ENCODE results near the gene CPS1.

The CPS1 gene

DNA sequence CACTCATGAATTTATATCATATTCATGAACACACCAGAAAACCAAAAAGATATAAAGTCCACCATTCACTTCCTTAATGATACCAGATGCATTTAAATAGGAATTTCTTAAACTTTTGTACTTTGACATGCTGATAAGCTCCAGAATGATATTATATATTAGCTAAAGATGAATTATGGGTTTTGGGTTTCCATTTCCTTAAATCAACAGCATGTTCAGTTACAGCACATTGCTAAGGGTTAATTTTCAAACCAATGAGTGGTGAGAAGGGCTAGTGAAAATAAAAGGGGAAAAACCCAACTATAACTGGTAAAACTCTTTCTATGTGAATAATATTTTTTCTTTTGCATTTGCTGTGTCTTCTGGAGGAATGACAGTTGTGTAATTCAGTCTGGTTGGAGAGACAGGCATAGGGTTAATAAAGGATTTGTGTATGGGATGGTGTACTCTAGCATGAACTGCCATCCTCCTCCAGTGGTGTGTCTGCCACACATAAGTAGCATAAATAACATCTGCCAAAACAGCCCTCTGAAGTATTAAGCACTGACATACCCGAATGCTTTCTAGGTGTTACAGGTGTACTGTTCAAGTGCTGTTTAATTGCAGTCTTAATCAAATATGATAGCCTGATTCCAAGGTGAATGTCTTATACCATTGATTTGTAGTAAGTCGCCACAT, 19.3 kb upstream of the CPS1 start:
- no peak overlapping the region for H3K4me3 ChIP-seq (ENCODE audit: low read depth, low read length)
- no peak for DNase-seq (ENCODE audit: low read depth, low spot score)
- TF ChIP-seq, protein P1, sequence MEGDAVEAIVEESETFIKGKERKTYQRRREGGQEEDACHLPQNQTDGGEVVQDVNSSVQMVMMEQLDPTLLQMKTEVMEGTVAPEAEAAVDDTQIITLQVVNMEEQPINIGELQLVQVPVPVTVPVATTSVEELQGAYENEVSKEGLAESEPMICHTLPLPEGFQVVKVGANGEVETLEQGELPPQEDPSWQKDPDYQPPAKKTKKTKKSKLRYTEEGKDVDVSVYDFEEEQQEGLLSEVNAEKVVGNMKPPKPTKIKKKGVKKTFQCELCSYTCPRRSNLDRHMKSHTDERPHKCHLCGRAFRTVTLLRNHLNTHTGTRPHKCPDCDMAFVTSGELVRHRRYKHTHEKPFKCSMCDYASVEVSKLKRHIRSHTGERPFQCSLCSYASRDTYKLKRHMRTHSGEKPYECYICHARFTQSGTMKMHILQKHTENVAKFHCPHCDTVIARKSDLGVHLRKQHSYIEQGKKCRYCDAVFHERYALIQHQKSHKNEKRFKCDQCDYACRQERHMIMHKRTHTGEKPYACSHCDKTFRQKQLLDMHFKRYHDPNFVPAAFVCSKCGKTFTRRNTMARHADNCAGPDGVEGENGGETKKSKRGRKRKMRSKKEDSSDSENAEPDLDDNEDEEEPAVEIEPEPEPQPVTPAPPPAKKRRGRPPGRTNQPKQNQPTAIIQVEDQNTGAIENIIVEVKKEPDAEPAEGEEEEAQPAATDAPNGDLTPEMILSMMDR (IDR thresholded peaks at IDR 0.05; ENCODE audit: low read depth, low read length): no peak
- in situ Hi-C loops (cut with HindIII; ENCODE audit: low sequenced_read_pairs): no loop called here

DNA sequence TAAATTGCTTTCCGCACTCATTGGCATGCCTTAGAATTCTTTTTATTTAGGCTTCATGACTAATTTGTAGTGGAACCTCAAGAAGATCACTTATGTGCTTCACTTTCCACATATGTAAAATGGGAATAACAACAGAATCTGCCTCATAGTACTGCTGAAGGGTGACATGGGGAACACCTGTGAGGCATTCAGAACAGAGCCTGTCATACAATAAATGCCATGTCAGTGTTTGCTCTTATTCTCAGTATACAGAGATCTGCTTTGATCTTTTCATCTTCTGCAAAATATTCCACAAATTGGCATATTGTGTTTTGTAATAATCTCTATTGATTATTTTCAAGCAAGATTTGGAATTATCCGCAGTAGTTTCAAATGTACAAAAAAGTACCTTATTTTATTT, 17.4 kb upstream of the CPS1 start:
- DNase-seq (ENCODE audit: low read depth, low spot score): no peak
- TF ChIP-seq, protein P1 (IDR thresholded peaks at IDR 0.05; ENCODE audit: low read depth, low read length): no peak
- in situ Hi-C loops (cut with HindIII; ENCODE audit: low sequenced_read_pairs): no loop called here
- no peak overlapping the region for H3K4me3 ChIP-seq (ENCODE audit: low read depth, low read length)

DNA sequence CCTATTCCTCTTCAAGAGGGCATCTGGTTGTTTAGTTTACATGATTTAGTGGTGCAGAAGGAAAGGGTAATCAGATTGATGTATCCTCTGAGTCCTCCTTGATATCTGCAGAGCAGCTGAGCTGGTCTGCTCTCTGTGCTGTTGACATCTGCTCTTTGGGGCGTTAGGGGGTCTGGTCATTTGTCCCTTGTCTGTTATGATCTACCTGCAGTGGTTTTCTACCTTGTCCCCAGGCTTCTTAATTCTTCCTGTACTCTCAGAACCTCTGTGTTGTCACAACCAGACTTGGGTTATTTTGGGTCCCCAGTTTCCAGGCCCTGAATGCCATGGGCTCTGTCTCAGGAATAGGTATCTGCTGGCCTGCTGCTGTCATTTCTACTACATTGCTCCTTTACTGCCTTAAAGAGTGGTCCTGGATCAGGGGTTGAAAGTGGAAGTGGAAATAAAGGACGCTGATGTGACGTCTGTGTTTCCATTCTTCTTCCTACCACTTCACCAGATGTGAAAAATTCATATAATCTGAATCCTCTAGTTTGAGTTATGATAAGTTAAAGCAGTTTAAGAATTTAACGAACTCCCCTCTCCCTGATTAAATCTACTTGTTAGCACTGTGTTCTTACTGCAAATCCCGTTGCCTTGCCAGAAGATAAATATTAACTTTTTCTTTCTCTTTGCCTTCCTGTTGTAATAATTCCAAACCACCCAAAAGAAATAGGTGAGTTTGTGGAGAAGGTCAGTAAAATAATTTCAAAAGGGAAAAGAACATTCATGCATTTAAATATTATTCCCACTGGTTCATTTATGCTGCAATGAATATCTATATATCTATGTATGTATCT, 16.6 kb upstream of the CPS1 start:
- no peak overlapping the region for H3K4me3 ChIP-seq (ENCODE audit: low read depth, low read length)
- in situ Hi-C loops (cut with HindIII; ENCODE audit: low sequenced_read_pairs): no loop called here
- DNase-seq (ENCODE audit: low read depth, low spot score): no peak
- TF ChIP-seq, protein P1 (IDR thresholded peaks at IDR 0.05; ENCODE audit: low read depth, low read length): no peak

DNA sequence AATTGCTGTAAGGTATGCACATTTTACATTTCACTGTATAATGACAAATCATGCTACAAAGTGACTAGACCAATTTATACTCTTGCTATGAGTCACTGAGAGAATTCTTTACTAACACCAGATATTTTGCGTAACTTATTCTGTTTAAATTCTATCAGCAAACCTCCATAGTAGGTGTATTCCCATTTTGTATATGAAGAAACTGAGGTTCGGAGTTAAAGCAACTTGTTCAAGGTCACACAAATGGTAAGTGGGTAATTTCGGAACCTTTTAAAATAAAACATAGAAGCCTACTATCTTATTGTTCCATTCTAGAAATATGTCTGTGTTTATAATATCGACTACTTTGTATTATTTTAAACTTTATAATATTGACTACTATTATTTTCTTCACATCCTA, 15.9 kb upstream of the CPS1 start:
- TF ChIP-seq, protein P1 (IDR thresholded peaks at IDR 0.05; ENCODE audit: low read depth, low read length): no peak
- in situ Hi-C loops (cut with HindIII; ENCODE audit: low sequenced_read_pairs): no loop called here
- DNase-seq (ENCODE audit: low read depth, low spot score): no peak
- H3K4me3 ChIP-seq (ENCODE audit: low read depth, low read length): no peak overlapping the region

DNA sequence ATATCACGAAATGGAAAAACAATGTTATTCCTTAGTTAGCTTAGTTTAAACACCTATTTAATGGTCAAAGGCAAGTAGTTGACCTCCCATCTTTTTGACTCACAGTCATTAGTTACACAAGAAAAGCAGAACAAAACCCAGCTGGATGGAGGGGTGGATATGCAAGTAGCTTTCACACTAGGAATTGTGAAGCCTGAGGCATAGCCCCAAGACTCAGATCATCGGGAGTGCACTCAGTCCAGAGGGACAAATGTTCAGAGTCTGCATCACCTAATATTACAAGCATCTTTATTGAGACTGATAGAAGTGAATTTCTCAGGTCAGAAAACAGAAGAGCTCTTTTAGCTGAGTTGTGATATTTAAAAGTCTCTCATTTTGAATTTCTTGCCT, 15.5 kb upstream of the CPS1 start:
- no peak for DNase-seq (ENCODE audit: low read depth, low spot score)
- H3K4me3 ChIP-seq (ENCODE audit: low read depth, low read length): no peak overlapping the region
- TF ChIP-seq, protein P1 (IDR thresholded peaks at IDR 0.05; ENCODE audit: low read depth, low read length): no peak
- in situ Hi-C loops (cut with HindIII; ENCODE audit: low sequenced_read_pairs): no loop called here

DNA sequence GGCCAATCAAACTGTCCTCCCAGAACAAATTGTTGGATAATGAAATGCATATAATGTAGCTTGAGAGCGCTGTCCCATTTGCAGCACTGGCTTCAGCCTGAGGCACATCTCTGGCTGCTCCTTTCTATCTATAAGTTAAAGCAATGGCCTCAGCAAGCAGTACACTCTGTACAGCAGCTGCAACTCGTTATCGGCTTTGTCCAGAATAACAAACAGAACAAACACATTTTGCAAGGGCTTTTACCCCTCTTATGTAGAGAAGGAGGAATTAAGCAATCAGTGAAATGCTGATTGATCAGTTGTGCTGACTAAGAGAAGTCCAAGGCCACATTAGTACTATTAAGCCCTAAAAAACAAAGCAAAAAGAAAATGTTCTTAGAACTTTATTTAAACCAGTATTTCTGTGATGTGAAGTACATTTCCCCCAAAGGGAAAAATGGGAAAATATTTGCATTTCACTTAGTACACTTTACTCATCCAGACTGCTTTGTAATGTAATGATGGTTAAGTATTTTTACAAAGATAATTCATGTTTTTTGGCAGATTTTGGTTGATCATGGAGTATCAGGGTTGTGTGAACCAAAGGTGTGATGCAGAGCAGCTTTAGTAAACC, 15.0 kb upstream of the CPS1 start:
- in situ Hi-C loops (cut with HindIII; ENCODE audit: low sequenced_read_pairs): no loop called here
- TF ChIP-seq, protein P1 (IDR thresholded peaks at IDR 0.05; ENCODE audit: low read depth, low read length): no peak
- H3K4me3 ChIP-seq (ENCODE audit: low read depth, low read length): no peak overlapping the region
- DNase-seq (ENCODE audit: low read depth, low spot score): no peak

Data from astrocyte of the spinal cord (primary cell).